Activated CD8-positive, alpha-beta memory T cell treated with anti-CD3 and anti-CD28 coated beads for 24 hours (primary cell): Measurements from ENCODE around the gene SCGB3A2.

ENCODE experiments used
- DNase-seq: peaks from one replicate; pipeline ENCODE4 v3.0.0-alpha.2; 2020

Gene SCGB3A2

GRCh38 chr5:147878066-147878759 is at the start of gene SCGB3A2:
TSS of gene SCGB3A2 (plus strand) at chr5:147878711. CDS start at chr5:147878804, 93 bp downstream.
- no peak for DNase-seq

GRCh38 chr5:147830035-147830434 is 48.5 kb upstream of the SCGB3A2 start:
- DNase-seq = no peak

- DNase-seq = no peak
Measured at GRCh38 chr5:147831465-147831864, 47.0 kb upstream of the SCGB3A2 start, which contains the start of gene SPINK1. TSS of gene SPINK1 (minus strand) at chr5:147831671. CDS start at chr5:147831577, 94 bp downstream.

- no peak for DNase-seq
Measured at GRCh38 chr5:147832541-147832940, 46.0 kb upstream of the SCGB3A2 start.

- no peak for DNase-seq
Measured at GRCh38 chr5:147835386-147835798, 43.1 kb upstream of the SCGB3A2 start.

GRCh38 chr5:147836439-147836838 is 42.1 kb upstream of the SCGB3A2 start:
- no peak for DNase-seq

GRCh38 chr5:147842869-147843268 is 35.6 kb upstream of the SCGB3A2 start:
- DNase-seq = no peak

GRCh38 chr5:147844846-147845245 is 33.7 kb upstream of the SCGB3A2 start:
- no peak for DNase-seq

- DNase-seq = no peak
Measured at GRCh38 chr5:147845618-147846017, 32.9 kb upstream of the SCGB3A2 start.

GRCh38 chr5:147849226-147849625 is 29.3 kb upstream of the SCGB3A2 start:
- no peak for DNase-seq

- DNase-seq = no peak
Measured at GRCh38 chr5:147851578-147851977, 26.9 kb upstream of the SCGB3A2 start.

GRCh38 chr5:147852365-147852764 is 26.1 kb upstream of the SCGB3A2 start:
- DNase-seq = no peak

GRCh38 chr5:147853372-147853987 is 25.0 kb upstream of the SCGB3A2 start:
- no peak for DNase-seq

GRCh38 chr5:147854331-147854730 is 24.2 kb upstream of the SCGB3A2 start:
- no peak for DNase-seq

- no peak for DNase-seq
Measured at GRCh38 chr5:147854894-147855773, 23.4 kb upstream of the SCGB3A2 start.

- DNase-seq = no peak
Measured at GRCh38 chr5:147855774-147856069, 22.8 kb upstream of the SCGB3A2 start.

GRCh38 chr5:147856801-147857200 is 21.7 kb upstream of the SCGB3A2 start:
- no peak for DNase-seq

- peak; percentile 64 for DNase-seq
Measured at GRCh38 chr5:147857302-147858129, 21.0 kb upstream of the SCGB3A2 start.

- DNase-seq = no peak
Measured at GRCh38 chr5:147858565-147858964, 19.9 kb upstream of the SCGB3A2 start.

GRCh38 chr5:147859962-147860640 is 18.4 kb upstream of the SCGB3A2 start:
- DNase-seq = no peak

GRCh38 chr5:147860641-147861025 is 17.9 kb upstream of the SCGB3A2 start:
- no peak for DNase-seq

GRCh38 chr5:147863454-147864158 is 14.9 kb upstream of the SCGB3A2 start:
- no peak for DNase-seq
